GM19240 (cell line): ENCODE measurements around the gene CAMTA1.

ENCODE experiments used
- DNase-seq: peaks from one replicate; pipeline ENCODE4 v3.0.0; 2011; ENCODE audit warnings: low spot score; ENCODE audit not compliant: insufficient read length

The CAMTA1 gene

DNA sequence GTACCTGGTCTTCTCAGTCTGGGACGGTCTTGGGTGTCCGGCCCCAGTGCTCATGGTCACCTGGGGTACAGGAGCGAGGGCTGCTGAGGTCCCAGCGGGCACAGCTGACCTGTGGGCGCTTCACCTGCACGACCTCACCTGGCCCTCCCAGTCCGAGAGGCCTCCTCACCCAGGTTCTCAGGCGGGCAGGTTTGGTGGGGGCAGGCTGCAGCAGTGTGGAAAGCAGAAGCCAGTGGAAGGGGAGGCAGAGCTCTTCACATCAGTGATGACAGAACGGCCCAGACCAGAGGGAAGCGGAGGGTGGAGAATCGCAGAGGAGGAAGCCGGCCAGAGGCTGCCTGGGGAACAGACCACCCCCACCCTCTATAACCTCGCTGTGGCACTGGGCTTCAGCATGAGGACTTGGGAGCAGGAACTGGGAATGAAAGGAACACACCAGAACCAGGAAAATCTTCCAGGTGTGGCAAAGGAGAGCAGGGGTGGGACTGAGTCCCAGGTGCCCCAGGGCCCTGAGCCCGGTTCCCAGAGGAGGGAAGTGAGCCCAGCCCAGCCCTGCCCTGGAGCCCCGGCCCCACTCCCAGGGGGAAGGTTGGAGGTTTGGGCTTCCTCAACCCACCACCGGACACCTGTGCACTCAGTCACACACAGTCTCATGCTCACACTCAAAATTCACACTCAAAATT, 720.7 kb downstream of the CAMTA1 start:
- DNase-seq, result no peak

DNA sequence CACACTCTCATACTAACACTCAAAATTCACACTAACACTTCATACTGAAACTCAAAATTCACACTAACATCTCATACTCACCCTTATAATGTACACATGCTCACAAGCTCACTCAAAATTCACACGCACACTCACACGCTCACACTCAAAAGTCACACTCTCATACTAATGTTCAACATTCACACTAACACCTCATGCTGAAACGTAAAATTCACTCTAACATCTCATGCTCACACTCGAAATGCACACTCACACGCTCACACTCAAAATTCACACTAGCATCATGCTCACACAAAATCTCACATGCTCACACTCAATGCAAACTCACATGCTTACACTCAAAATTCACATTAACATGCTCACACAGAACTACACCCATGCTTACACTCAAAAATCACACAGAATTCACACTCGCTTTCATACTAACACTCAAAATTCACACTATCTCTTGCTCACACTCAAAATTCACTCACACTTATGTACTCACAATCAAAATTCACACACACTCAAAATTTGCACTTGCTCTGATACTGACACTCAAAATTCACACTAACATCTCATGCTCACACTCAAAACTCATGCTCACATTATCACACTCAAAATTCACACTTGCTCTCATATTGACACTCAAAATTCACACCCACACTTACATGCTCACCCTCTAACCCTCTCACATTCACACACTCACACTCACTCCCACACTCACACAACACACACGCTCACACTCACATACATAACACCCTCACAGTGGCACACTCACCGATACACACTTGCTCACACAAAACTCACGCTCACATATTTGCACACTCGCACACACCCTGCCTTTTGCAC, 721.4 kb downstream of the CAMTA1 start:
- no peak for DNase-seq

DNA sequence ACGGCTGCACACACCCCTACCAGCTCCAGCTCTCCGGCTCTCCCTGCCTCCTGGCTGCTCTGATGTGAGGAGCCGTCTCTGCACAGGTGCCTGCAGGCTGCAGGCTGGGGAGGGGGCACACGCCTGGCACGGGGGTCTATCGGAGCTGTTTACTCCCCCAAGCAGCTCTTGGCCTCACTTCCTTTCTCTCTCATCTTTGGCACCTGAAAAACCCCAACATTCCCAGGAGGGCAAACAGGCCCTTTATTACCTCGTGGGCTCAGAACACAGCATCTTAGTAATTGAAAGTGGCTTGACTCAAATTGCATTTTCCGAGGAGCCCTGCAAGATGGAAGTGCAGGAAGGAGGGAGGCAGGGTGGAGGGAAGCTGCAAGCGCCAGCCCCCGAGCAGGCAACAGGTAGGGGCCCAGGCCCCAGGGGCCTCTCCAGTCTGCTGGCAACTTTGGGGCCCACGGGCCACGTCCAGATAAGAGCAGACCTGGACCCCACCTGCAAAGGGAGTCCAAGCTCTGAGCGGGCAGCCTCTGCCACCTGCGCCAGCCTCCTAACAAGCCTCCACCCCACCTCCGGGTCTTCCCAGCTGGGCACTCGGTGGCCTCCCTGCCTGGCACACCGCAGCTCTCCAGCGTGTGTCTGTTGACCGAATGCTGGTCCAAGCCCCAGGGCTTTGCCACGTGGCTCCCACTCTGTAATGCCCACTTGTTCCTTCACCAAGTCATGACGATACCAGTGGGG, 722.2 kb downstream of the CAMTA1 start:
- DNase-seq, result no peak

DNA sequence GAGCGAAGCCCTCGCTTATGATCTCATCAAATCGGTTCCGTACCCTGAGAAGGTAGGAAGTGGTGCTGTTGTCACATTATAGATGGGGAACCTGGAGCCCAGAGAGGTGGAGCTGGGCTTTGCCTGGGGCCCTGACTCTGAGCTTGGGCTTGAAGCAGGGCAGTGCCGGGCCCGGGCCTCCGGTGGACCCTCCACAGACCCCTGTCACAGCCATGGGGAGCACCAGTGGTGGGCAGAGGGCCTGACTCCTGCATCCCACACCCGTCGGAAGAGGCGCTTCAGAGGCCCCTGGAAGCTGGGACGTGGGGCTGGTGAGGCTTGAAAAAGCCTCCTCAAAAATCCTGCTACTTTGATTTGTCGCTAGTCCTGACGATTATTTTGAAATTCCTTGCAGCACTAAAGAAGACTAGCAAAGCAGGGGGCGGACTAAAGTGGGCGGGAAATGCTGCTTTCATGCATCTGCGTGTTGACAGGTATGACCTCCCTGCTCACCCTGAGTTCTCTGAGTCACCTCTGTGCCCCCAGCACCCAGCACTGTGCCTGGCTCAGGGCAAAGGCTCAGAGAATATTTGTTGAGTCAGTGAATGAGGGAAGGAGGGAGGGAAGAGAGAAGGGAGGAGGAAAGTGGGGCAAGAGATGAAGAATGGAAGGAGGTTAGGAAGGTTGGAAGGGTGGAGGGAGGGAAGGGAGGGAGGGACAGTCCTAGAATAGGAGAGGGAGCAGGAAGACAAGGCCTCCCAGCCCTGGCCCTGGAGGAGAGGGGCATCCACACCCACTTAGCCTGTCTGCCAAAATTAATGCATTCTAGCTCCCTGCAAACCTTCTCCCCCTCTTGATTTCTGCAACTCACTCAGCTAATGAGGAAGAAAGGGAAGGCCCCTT, 723.0 kb downstream of the CAMTA1 start:
- DNase-seq, result no peak

DNA sequence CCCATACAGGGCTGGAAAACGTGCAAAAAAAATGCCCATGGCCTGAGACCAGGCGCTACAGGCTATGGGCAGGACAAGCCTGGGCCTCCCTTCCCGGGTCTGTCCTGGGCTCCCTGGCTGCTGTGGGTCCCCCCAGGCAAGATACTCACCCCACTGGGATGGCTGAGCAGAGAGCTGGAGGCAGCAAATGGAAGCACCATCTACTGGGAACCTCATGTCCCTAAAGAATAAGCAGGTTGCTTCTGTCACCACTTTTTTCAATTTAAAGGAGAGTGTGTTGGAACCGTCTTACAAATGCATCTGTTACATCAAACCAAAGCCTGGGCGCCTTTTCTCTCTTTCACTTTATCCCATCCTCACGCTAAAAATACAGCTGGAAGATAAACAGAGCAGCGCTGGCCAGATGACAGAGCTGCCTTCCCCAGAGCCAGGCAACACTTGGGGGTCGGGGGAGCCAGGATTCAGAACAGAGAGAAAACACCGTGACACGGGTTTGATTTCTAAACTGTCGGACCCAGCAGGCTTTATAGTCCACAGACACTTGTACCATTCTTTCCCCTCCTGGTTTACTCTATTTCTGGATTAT, 723.8 kb downstream of the CAMTA1 start:
- no peak for DNase-seq

DNA sequence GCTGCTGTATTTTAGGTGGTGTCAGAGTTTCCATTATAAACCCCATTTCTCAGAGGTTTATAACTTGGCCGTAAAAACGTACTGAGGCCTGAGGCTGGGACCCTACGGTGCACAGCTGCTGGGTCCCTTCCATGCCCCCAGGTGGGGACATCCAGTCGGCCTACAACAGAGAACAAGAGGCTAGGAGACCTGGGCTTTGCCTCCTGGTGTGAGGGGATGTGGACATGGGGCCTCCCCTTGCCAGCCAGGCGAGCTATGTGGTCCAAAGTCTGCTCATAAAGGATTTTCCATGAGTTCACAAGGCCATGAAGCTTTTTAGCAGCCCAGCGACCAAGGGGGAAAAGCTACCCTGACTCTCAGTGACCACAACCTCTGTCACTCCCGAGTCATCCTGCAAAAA, 724.3 kb downstream of the CAMTA1 start:
- DNase-seq, result no peak

DNA sequence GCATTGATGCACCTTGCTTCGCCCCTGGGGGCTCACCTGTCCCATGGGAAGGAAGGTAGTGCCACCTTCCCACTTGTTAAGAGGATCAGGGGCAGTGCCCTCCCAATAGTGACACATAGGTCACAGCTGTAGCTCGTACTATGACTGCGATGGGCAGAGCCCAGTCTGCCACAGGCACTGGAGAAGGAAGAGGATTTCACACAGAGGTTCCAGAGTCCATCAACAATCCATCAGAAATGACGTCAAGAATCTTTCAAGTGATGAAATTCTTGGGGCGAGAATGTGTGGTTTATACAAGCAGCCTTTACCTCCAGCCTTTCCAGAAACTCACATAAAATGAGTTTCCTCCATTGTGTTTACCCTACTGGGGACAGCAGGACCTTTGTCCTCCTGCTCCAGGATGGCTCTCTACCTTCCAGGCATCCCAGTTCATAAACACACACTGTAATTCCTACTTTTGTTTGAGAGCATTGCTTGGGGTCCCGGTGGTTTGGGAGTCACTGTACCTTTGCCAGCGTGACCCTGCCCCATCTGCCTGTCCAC, 725.2 kb downstream of the CAMTA1 start:
- no peak for DNase-seq

DNA sequence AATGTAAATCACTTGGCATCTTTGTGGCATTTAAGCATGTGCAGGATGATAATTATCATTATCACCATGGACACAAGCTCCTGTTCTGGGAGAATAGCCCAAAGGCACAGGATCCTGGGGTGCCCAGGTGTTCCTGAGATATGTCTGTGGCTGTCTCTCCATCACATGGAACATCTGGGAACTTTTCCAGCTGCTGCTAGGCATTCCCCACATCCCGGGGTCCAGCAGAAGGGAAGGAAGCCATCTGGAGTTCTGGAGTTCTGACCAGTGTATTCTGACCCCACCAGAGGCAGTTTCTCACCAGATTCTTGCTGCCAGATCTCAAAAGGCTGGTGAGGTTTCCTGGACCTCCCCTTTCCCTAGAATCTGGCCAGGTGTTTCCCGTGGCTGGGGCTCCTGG, 726.1 kb downstream of the CAMTA1 start:
- no peak for DNase-seq

DNA sequence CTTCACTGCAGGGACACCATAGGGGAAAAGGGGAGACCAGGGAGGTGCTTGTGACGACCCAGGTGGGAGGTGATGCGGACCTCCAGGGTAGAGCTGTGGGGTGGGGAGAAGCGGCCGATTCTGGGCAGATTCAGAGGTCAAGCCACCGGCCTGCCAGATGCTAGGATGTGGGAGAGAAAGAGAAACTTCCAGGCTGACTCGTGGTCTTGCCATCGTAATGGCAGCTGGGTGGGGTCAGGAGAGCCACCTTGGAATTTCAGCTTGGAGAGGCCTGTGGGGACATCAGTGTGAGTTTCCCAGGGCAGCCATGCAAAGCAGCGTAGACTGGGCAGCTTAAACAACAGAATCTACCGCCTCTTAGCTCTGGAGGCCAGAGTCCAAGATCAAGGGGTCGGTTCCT, 727.8 kb downstream of the CAMTA1 start:
- DNase-seq, result no peak

DNA sequence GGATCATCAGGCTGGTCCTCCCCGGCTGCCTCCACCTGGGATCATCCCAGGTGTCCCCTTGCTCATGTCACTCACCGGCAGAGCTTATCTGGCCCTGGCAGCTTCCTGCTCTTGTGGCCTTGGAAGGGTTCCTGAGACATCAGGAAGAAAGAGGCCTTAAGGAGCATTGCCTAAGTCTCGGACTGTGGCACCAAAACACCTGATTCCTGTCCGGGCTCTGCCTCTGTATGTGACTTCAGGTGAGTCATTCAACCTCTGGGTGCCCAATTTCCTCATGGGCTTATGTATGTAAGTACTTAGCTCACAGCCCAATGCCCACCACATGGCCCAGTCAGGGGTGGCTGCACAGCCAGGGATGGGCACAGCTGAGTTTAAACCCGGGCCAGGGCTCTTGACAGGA, 729.9 kb downstream of the CAMTA1 start:
- no peak for DNase-seq

DNA sequence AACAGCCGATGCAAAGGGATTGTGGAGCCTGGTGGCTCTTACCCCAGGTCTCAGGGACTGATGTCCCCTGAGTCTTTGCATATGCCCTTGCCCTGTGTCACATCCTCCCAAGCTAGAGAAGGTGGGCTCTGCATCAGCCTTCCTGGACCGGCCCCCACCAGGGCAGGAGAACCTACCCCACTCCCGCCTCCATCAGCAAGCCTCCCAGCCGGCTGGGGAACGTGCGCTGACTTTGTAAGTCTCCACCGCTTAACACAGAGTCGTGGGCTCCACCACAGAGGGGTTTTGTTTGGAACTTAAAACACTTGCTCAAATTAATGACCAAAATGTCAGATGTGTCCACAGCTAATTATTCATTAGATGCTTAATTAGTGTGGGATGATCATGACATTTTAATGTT, 730.6 kb downstream of the CAMTA1 start:
- DNase-seq, result no peak

DNA sequence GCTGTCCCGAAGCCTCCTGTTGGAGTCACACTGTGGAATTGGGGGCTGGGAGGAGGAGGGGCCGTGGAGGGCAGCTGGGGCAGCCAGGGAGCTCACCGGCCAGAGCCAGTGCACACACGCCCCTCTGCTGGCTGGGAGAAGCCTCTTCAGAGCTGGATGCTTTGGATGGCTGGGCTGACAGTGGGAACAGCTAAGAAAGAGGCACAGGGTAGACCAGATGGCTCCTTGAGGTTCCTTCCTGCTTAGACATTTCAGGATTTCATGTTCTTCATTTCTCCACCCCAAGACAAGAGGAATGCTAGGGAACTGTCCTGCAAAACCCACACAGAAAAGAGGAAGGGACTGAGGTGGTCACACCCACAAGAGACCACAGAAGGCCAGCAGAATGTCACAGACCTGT, 731.1 kb downstream of the CAMTA1 start:
- no peak for DNase-seq

DNA sequence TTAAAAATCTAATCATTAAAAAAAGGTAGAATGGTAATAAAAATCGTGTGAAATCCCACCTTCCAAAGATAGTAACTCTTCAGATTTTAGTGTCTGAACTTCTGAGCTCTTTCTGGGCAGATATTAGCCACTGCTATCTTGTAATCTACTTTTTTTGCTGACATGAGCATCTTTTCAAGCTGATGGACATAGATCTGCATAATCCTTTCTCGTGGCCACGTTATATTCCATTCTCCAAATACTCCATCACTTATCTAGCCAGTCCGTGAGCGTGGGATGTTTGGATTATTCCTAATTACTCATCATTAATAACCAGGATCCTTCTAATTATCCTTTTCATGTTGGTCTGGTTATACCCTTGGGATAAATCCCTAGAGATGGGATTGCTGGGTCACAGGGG, 731.7 kb downstream of the CAMTA1 start:
- DNase-seq, result no peak

DNA sequence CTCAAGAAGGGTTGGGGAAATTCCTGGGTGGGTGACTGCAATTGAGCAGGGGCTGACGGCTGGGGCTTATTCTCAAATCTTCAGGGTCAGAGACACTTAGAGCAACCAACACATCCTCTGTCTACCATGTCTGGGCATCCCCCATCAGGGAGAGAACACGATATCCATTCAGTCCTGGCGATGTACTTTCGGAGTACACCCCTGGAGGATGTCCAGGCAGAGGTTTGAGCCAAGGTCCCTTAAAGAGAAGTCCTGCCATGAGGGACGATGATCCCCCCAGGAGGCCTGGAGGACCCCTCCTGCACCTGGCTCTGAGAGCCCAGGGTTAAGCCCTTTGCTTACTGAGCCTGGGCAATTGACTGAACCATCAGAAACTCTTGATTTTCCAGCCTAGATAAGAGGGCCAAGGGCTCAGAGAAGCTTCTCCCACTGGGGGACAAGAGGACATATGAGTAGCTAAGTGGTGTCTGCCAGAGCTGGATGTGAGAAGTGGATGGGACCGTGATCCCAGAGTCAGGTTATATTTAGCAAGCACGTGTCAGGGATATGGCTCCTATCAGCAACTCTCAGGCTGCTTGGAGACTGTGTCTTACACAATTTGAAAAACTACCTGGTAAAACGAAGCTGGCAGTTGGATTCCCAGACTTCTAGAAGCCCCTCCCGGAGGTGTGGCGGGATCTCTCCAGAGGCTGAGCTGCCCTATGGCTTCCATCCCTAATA, 732.5 kb downstream of the CAMTA1 start:
- no peak for DNase-seq

DNA sequence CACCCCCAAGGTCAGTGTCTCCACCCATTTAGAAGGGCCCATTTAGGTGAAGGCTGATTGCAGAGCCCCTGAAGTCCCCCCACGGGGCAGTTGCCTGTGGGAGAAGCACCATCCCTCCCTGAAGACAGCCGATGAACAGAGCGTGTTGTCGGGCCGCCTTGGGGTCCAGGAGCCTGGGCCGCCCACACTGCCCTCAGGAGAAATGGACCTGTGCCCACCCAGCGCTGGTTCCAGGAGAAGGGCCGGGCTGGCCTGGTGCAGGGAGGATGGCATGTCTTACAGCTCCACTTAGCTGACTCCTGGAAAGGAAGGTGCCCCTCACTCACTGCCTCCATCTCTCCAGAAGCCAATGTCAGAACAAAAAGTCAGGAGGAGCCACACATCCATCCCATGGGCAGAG, 733.2 kb downstream of the CAMTA1 start:
- no peak for DNase-seq

DNA sequence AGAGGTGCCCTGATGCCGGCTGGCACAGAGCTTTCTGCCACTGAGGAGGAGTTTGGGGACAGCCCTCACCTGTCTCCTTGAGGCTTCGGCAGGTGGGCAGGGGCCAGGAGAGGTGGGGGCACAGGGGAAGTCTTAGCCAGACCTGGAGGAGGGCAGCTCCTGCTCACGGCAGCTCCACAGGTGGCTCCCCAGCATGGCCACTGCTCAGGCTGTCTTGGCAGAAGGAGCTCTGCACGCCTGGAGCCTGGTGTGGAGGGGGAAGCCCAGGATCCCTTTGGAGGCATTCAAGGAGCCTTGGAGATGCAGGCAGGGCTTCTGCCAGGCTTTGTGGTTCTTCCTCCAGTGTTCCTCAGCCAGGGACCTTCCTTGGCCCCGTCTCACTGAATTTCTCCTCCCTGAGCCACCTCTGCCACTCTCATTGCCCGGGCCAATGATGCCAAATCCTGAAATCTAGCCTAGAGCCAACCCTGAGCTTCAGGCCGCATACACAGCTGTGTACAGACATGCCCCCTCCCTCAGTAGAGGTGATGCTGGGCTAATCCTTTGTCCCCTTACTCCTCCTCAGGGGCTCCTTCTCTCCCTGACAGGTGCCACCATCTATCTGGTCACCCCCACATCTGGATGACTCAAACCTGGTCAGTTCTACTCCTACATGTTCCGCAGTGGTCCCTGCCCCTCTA, 734.1 kb downstream of the CAMTA1 start:
- no peak for DNase-seq

DNA sequence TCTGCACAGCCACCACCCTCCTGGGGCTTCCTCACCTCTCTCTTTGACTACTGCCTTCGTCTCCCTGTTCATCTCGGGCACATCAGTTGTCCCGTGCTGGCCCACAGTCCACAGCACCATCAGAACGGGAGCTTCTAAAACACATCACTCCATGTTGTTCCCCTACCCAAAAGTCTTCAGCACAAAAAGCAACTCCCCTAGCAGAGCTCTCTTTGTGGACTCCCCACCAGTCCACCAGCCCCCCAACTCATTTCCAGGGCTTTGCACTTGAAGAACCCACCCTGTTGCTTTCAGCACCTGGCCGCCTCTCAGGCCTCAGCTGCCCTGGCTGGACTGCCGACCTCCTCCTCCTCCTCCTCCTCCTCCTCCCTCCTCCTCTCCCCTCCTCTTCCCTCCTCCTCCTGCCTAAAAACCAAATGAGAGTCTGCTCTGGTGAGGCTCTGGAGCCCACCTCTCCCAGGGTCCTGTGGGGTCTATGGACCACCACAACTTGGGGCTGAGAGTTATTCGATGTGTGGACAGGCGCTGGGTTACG, 734.7 kb downstream of the CAMTA1 start:
- DNase-seq, result no peak

DNA sequence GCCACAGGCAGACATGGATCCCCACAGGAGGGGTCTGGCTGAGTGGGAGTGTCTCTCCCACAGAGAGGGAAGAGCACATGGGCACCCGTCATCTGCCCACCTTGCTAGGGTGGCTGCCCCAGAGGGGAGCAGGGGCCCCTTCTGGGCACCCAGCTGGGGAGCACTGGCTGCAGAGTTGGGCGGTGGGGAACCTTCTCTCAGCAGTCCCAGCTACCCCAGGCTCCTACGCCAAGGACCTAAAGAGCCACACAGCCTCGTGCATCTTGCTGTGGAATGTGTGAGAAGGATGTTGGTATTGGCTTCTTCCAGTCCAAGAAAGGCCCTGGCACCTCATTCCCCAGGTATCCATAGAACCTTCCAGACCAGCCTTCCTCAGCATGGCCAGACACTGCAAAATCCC, 735.2 kb downstream of the CAMTA1 start:
- DNase-seq, result no peak
